Gastroesophageal sphincter (tissue), 3 donors: ENCODE data around the gene SUN2.

Experiments used
- CTCF ChIP-seq, 4 experiments: fragments of 200-600 bp in 2 of 4; fragments of 450-650 bp in 2 of 4; sonication (generic) in 1 of 4; IDR thresholded peaks; one replicate each; pipeline ENCODE4 v1.5.1; 2017 to 2019; ENCODE audit warnings: antibody characterized with exemption in 4 of 4, mild to moderate bottlenecking in 2 of 4, moderate library complexity in 2 of 4
- EP300 ChIP-seq: sonication (generic); formaldehyde crosslinking; IDR thresholded peaks from one replicate; pipeline ENCODE4 v1.6.1; 2017; ENCODE audit warnings: antibody characterized with exemption, mild to moderate bottlenecking
- POLR2A ChIP-seq, 2 donors: fragments of 450-650 bp; IDR thresholded peaks; one replicate each; pipeline ENCODE4 v1.6.1; 2017; ENCODE audit warnings: antibody characterized with exemption in 2 of 2, mild to moderate bottlenecking in 2 of 2, moderate library complexity in 1 of 2
- POLR2AphosphoS5 ChIP-seq: sonication (generic); formaldehyde crosslinking; IDR thresholded peaks from one replicate; pipeline ENCODE4 v1.6.1; 2017; ENCODE audit warnings: antibody characterized with exemption

- TF ChIP-seq CTCF (IDR thresholded peaks at IDR 0.05) = no peak
- TF ChIP-seq POLR2A (IDR thresholded peaks at IDR 0.05) = no peak
- no peak for TF ChIP-seq POLR2AphosphoS5
- no peak for TF ChIP-seq EP300
Observed at GRCh38 chr22:38760477-38761201, 4.8 kb upstream of the SUN2 start.
